Measurements from ENCODE around the gene EMC7. TPM values are rescaled to one million over a fixed set of nuclear protein-coding genes. Genes with fewer than 3 reads are reported as not detected.
A peak's percentile ranks its signal among the peaks of the same experiment; 100 is the strongest.

EMC7 gene
- total RNA-seq, 1 experiment from 2014 or later = 42.6 TPM

GRCh38 chr15:34109797-34110663 lies 8.4 kb upstream of the EMC7 start:
- Histone ChIP-seq H3K9ac (ENCODE audit: low read length) (peak overlapping the region; percentile 34; the same call in 1 of the 2 replicates), H3K4me2 (ENCODE audit: low read depth, low read length, poor library complexity, severe bottlenecking) (peak overlapping the region; percentile 5), H3K9me3 (ENCODE audit: low read length) (no peaks in the 10 kb centered on the region), H3K4me3 (ENCODE audit: low read length) (0 out of 2 replicates have a peak overlapping the region, but pooled peaks have one; percentile 7), H3K4me1 (ENCODE audit: low read length) (peaks cover 14% of the 10 kb centered on the region), H3K27me3 (ENCODE audit: low read length) (no peaks in the 10 kb centered on the region), H3K79me2 (ENCODE audit: low read length) (no peaks in the 10 kb centered on the region), H4K20me1 (ENCODE audit: insufficient read depth, low read depth, low read length) (no peaks in the 10 kb centered on the region), H3K36me3 (ENCODE audit: insufficient read depth, low read length) (no peaks in the 10 kb centered on the region), H3K27ac (ENCODE audit: low read length) (no peak overlapping the region), H3K9me2 (replicated peaks; ENCODE audit: insufficient read depth, low read length) (no peaks in the 10 kb centered on the region), H2AFZ (ENCODE audit: low read length) (peak overlapping the region; percentile 82)
- peak; percentile 80 for DNase-seq

- no peak overlapping the region for H3K4me2 ChIP-seq (ENCODE audit: low read depth, low read length, poor library complexity, severe bottlenecking)
- H3K36me3 ChIP-seq (ENCODE audit: insufficient read depth, low read length) = no peaks in the 10 kb centered on the region
- H2AFZ ChIP-seq (ENCODE audit: low read length) = no peak overlapping the region
- no peaks in the 10 kb centered on the region for H3K9me3 ChIP-seq (ENCODE audit: low read length)
- no peak overlapping the region for H3K4me3 ChIP-seq (ENCODE audit: low read length)
- no peaks in the 10 kb centered on the region for H3K27me3 ChIP-seq (ENCODE audit: low read length)
- peaks cover 17% of the 10 kb centered on the region for H3K79me2 ChIP-seq (ENCODE audit: low read length)
- no peak overlapping the region for H3K9ac ChIP-seq (ENCODE audit: low read length)
- no peaks in the 10 kb centered on the region for H3K9me2 ChIP-seq (replicated peaks; ENCODE audit: insufficient read depth, low read length)
- H3K27ac ChIP-seq (ENCODE audit: low read length) = no peak overlapping the region
- H4K20me1 ChIP-seq (ENCODE audit: insufficient read depth, low read depth, low read length) = no peaks in the 10 kb centered on the region
- peaks cover 23% of the 10 kb centered on the region for H3K4me1 ChIP-seq (ENCODE audit: low read length)
- DNase-seq = no peak
Observed at GRCh38 chr15:34107315-34107714, 5.7 kb upstream of the EMC7 start.

- H3K9me3 ChIP-seq (ENCODE audit: low read length) = no peaks in the 10 kb centered on the region
- DNase-seq = no peak
- H3K27ac ChIP-seq (ENCODE audit: low read length) = no peak overlapping the region
- no peak overlapping the region for H3K4me3 ChIP-seq (ENCODE audit: low read length)
- peaks cover 23% of the 10 kb centered on the region for H3K79me2 ChIP-seq (ENCODE audit: low read length)
- no peaks in the 10 kb centered on the region for H3K9me2 ChIP-seq (replicated peaks; ENCODE audit: insufficient read depth, low read length)
- H3K27me3 ChIP-seq (ENCODE audit: low read length) = no peaks in the 10 kb centered on the region
- peaks cover 25% of the 10 kb centered on the region for H3K4me1 ChIP-seq (ENCODE audit: low read length)
- H3K9ac ChIP-seq (ENCODE audit: low read length) = no peak overlapping the region
- H4K20me1 ChIP-seq (ENCODE audit: insufficient read depth, low read depth, low read length) = no peaks in the 10 kb centered on the region
- no peak overlapping the region for H3K4me2 ChIP-seq (ENCODE audit: low read depth, low read length, poor library complexity, severe bottlenecking)
- no peak overlapping the region for H2AFZ ChIP-seq (ENCODE audit: low read length)
- H3K36me3 ChIP-seq (ENCODE audit: insufficient read depth, low read length) = no peaks in the 10 kb centered on the region
Observed at GRCh38 chr15:34106423-34106822, 4.8 kb upstream of the EMC7 start.

GRCh38 chr15:34102175-34102925 lies 688 bp upstream of the EMC7 start:
- Histone ChIP-seq H3K9me2 (replicated peaks; ENCODE audit: insufficient read depth, low read length) (no peaks in the 10 kb centered on the region), H4K20me1 (ENCODE audit: insufficient read depth, low read depth, low read length) (no peaks in the 10 kb centered on the region), H3K9me3 (ENCODE audit: low read length) (no peaks in the 10 kb centered on the region), H3K4me1 (ENCODE audit: low read length) (peaks cover 27% of the 10 kb centered on the region), H3K4me2 (ENCODE audit: low read depth, low read length, poor library complexity, severe bottlenecking) (peak overlapping the region; percentile 95), H2AFZ (ENCODE audit: low read length) (peak overlapping the region; percentile 57), H3K4me3 (ENCODE audit: low read length) (peak overlapping the region; percentile 83), H3K27me3 (ENCODE audit: low read length) (no peaks in the 10 kb centered on the region), H3K9ac (ENCODE audit: low read length) (peak overlapping the region; percentile 79), H3K27ac (ENCODE audit: low read length) (peak overlapping the region; percentile 61; the same call in 1 of the 2 replicates), H3K79me2 (ENCODE audit: low read length) (peaks cover 64% of the 10 kb centered on the region), H3K36me3 (ENCODE audit: insufficient read depth, low read length) (no peaks in the 10 kb centered on the region)
- no peak for DNase-seq

DNA sequence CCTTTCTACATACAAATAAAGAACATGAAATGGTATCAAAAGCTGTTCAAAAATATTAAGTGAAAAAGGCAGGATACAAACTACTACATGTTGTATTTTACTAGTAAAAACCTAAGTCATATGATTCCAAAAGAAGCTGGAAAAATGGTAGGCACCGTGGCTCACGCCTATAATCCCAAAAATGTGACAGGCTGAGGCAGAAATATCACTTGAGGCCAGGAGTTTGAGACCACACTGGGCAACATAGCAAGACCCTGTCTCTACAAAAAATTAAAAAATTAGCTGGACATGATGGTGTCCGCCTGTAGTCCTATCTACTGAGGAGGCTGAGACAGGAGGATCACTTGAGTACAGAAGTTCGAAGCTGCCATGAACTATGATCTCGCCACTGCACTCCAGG lies 1.7 kb downstream of the EMC7 start:
- Histone ChIP-seq H3K9me3 (ENCODE audit: low read length) (no peaks in the 10 kb centered on the region), H3K36me3 (ENCODE audit: insufficient read depth, low read length) (peaks cover 5% of the 10 kb centered on the region; the same call in 1 of the 2 replicates), H3K27me3 (ENCODE audit: low read length) (no peaks in the 10 kb centered on the region), H3K4me3 (ENCODE audit: low read length) (peak overlapping the region; percentile 83), H3K4me2 (ENCODE audit: low read depth, low read length, poor library complexity, severe bottlenecking) (peak overlapping the region; percentile 78), H2AFZ (ENCODE audit: low read length) (no peak overlapping the region), H3K79me2 (ENCODE audit: low read length) (peaks cover 87% of the 10 kb centered on the region), H3K9ac (ENCODE audit: low read length) (no peak overlapping the region), H3K4me1 (ENCODE audit: low read length) (peaks cover 27% of the 10 kb centered on the region), H4K20me1 (ENCODE audit: insufficient read depth, low read depth, low read length) (no peaks in the 10 kb centered on the region), H3K9me2 (replicated peaks; ENCODE audit: insufficient read depth, low read length) (no peaks in the 10 kb centered on the region), H3K27ac (ENCODE audit: low read length) (no peak overlapping the region)
- no peak for DNase-seq

DNA sequence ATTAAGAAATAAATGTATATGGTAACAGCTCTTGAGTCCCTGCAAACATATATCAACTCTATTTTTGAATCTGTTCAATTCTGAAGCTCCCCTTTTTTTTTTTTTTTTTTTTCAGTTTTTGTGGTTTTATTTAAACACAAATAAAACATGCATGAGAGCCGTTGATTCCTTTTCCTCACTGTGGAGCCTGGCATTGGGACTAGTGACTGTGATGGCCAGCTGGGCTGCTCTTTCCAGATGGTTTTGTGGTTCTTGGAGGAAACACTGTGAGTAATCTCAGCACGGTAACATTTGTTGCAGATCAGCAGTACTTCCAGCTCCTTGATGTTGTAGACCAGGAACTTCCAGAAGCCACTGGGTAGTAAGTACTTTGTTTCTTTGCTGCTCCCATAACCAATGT lies 15.9 kb downstream of the EMC7 start:
- H4K20me1 ChIP-seq (ENCODE audit: insufficient read depth, low read depth, low read length) = no peaks in the 10 kb centered on the region
- no peak overlapping the region for H3K4me2 ChIP-seq (ENCODE audit: low read depth, low read length, poor library complexity, severe bottlenecking)
- DNase-seq = no peak
- H3K79me2 ChIP-seq (ENCODE audit: low read length) = peaks cover 14% of the 10 kb centered on the region
- H3K27me3 ChIP-seq (ENCODE audit: low read length) = no peaks in the 10 kb centered on the region
- H3K9me2 ChIP-seq (replicated peaks; ENCODE audit: insufficient read depth, low read length) = no peaks in the 10 kb centered on the region
- no peak overlapping the region for H3K27ac ChIP-seq (ENCODE audit: low read length)
- H3K4me3 ChIP-seq (ENCODE audit: low read length) = no peak overlapping the region
- H3K36me3 ChIP-seq (ENCODE audit: insufficient read depth, low read length) = peaks cover 32% of the 10 kb centered on the region
- H3K9ac ChIP-seq (ENCODE audit: low read length) = no peak overlapping the region
- peaks cover 7% of the 10 kb centered on the region for H3K4me1 ChIP-seq (ENCODE audit: low read length)
- no peaks in the 10 kb centered on the region for H3K9me3 ChIP-seq (ENCODE audit: low read length)
- no peak overlapping the region for H2AFZ ChIP-seq (ENCODE audit: low read length)

- no peak overlapping the region for H3K9ac ChIP-seq (ENCODE audit: low read length)
- no peak overlapping the region for H3K27ac ChIP-seq (ENCODE audit: low read length)
- H3K79me2 ChIP-seq (ENCODE audit: low read length) = peaks cover 4% of the 10 kb centered on the region; the same call in 1 of the 2 replicates
- H3K27me3 ChIP-seq (ENCODE audit: low read length) = no peaks in the 10 kb centered on the region
- no peak overlapping the region for H3K4me3 ChIP-seq (ENCODE audit: low read length)
- peaks cover 25% of the 10 kb centered on the region for H3K36me3 ChIP-seq (ENCODE audit: insufficient read depth, low read length)
- no peaks in the 10 kb centered on the region for H3K4me1 ChIP-seq (ENCODE audit: low read length)
- no peaks in the 10 kb centered on the region for H3K9me3 ChIP-seq (ENCODE audit: low read length)
- H4K20me1 ChIP-seq (ENCODE audit: insufficient read depth, low read depth, low read length) = no peaks in the 10 kb centered on the region
- DNase-seq = no peak
- no peak overlapping the region for H3K4me2 ChIP-seq (ENCODE audit: low read depth, low read length, poor library complexity, severe bottlenecking)
- H2AFZ ChIP-seq (ENCODE audit: low read length) = no peak overlapping the region
- H3K9me2 ChIP-seq (replicated peaks; ENCODE audit: insufficient read depth, low read length) = no peaks in the 10 kb centered on the region
Observed at GRCh38 chr15:34084086-34084485, 17.6 kb downstream of the EMC7 start.

GRCh38 chr15:34079904-34080303 lies 21.8 kb downstream of the EMC7 start:
- Histone ChIP-seq H3K4me3 (ENCODE audit: low read length) (no peak overlapping the region), H4K20me1 (ENCODE audit: insufficient read depth, low read depth, low read length) (no peaks in the 10 kb centered on the region), H3K9ac (ENCODE audit: low read length) (no peak overlapping the region), H3K9me3 (ENCODE audit: low read length) (no peaks in the 10 kb centered on the region), H3K79me2 (ENCODE audit: low read length) (no peaks in the 10 kb centered on the region), H3K4me2 (ENCODE audit: low read depth, low read length, poor library complexity, severe bottlenecking) (no peak overlapping the region), H3K27me3 (ENCODE audit: low read length) (no peaks in the 10 kb centered on the region), H3K4me1 (ENCODE audit: low read length) (peaks cover 4% of the 10 kb centered on the region; the same call in 1 of the 2 replicates), H3K36me3 (ENCODE audit: insufficient read depth, low read length) (peaks cover 9% of the 10 kb centered on the region), H2AFZ (ENCODE audit: low read length) (no peak overlapping the region), H3K27ac (ENCODE audit: low read length) (no peak overlapping the region), H3K9me2 (replicated peaks; ENCODE audit: insufficient read depth, low read length) (no peaks in the 10 kb centered on the region)
- DNase-seq = no peak
